PC-9 (cell line): ENCODE results near the gene PTER. TPM values are rescaled to one million over a fixed set of nuclear protein-coding genes. Genes with fewer than 3 reads are reported as not detected.

Experiments
- BruUV-seq: library from RNA; stranded (reverse); fragments of 400-500 nt; replicated peaks from 2 replicates; lab custom pipeline; 2021; lab: Mats Ljungman, UMichigan
- CTCF ChIA-PET: fragments of 300-600 bp; sonication (Branson Sonifier 250); formaldehyde crosslinking; loops from one replicate; lab custom pipeline; 2022; ENCODE audit warnings: antibody characterized with exemption; lab: Charles Lee
- POLR2A ChIA-PET: fragments of 300-600 bp; sonication (Branson Sonifier 250); formaldehyde crosslinking; loops from one replicate; lab custom pipeline; 2022; ENCODE audit warnings: antibody characterized with exemption; ENCODE audit not compliant: unreplicated experiment; lab: Charles Lee
- DNase-seq, 2 experiments: peaks; one replicate each; pipeline versions ENCODE4 v3.0.0 to v3.0.0-alpha.2; 2015 to 2022; ENCODE audit warnings: mixed read lengths in 1 of 2
- H2AFZ ChIP-seq: fragments of 200-600 bp; sonication (generic); 2 replicates; pipeline ENCODE4 v1.8.1; 2017; ENCODE audit warnings: antibody characterized with exemption
- H3F3A ChIP-seq: fragments of 200-600 bp; sonication (generic); 2 replicates; pipeline ENCODE4 v1.8.1; 2017; ENCODE audit warnings: antibody characterized with exemption, mild to moderate bottlenecking, low read depth; ENCODE audit not compliant: insufficient read depth
- H3K27ac ChIP-seq: fragments of 200-600 bp; sonication (generic); 2 replicates; pipeline ENCODE4 v1.6.1; 2016; ENCODE audit warnings: mixed run types
- H3K27me3 ChIP-seq: fragments of 200-600 bp; sonication (generic); 2 replicates; pipeline ENCODE4 v1.6.1; 2016; ENCODE audit warnings: low read depth, mixed run types; ENCODE audit not compliant: insufficient read depth
- H3K36me3 ChIP-seq: fragments of 200-600 bp; sonication (generic); 2 replicates; pipeline ENCODE4 v1.6.1; 2016; ENCODE audit warnings: low read depth, mixed run types
- H3K4me1 ChIP-seq: fragments of 200-600 bp; sonication (generic); replicated peaks from 2 replicates; pipeline ENCODE4 v1.6.1; 2016; ENCODE audit warnings: mixed run types; ENCODE audit not compliant: insufficient read depth
- H3K4me2 ChIP-seq: fragments of 200-600 bp; sonication (generic); 2 replicates; pipeline ENCODE4 v1.6.1; 2017; ENCODE audit warnings: mixed run types
- H3K4me3 ChIP-seq: fragments of 200-600 bp; sonication (generic); 2 replicates; pipeline ENCODE4 v1.6.1; 2016; ENCODE audit warnings: mixed run types
- H3K79me2 ChIP-seq: fragments of 200-600 bp; sonication (generic); 2 replicates; pipeline ENCODE4 v1.6.1; 2017; ENCODE audit warnings: low read depth, mixed run types
- H3K9me2 ChIP-seq: fragments of 200-600 bp; sonication (generic); 2 replicates; pipeline ENCODE4 v1.8.1; 2017; ENCODE audit warnings: mild to moderate bottlenecking; ENCODE audit not compliant: insufficient read depth
- H3K9me3 ChIP-seq: fragments of 200-600 bp; sonication (generic); 2 replicates; pipeline ENCODE4 v1.8.1; 2016; ENCODE audit warnings: low read depth; ENCODE audit not compliant: insufficient read depth
- H4K20me1 ChIP-seq: fragments of 200-600 bp; sonication (generic); 2 replicates; pipeline ENCODE4 v1.8.1; 2017; ENCODE audit not compliant: insufficient read depth
- EZH2 ChIP-seq: fragments of 200-600 bp; sonication (generic); IDR thresholded peaks from 2 replicates; pipeline ENCODE4 v1.8.0; 2017; ENCODE audit warnings: antibody characterized with exemption, low read depth
- intact Hi-C: fragments of 100-400 bp; cut with micrococcal nuclease; formaldehyde crosslinking; loops from one replicate; pipeline ENCODE4 v1.10.0; 2022; ENCODE audit not compliant: unreplicated experiment
- total RNA-seq: library from RNA; stranded (reverse); gene quantifications from 2 replicates; pipeline ENCODE4 v1.2.3, GENCODE V29; 2021
- TF ChIP-seq, protein P1 (sequence below): fragments of 200-600 bp; sonication (generic); conservative IDR thresholded peaks from 2 replicates; pipeline ENCODE4 v1.6.1; 2017; ENCODE audit warnings: mixed run types, antibody characterized with exemption, mild to moderate bottlenecking, moderate library complexity

The PTER gene
- total RNA-seq, 1 experiment from 2014 or later = 36.1 TPM

DNA sequence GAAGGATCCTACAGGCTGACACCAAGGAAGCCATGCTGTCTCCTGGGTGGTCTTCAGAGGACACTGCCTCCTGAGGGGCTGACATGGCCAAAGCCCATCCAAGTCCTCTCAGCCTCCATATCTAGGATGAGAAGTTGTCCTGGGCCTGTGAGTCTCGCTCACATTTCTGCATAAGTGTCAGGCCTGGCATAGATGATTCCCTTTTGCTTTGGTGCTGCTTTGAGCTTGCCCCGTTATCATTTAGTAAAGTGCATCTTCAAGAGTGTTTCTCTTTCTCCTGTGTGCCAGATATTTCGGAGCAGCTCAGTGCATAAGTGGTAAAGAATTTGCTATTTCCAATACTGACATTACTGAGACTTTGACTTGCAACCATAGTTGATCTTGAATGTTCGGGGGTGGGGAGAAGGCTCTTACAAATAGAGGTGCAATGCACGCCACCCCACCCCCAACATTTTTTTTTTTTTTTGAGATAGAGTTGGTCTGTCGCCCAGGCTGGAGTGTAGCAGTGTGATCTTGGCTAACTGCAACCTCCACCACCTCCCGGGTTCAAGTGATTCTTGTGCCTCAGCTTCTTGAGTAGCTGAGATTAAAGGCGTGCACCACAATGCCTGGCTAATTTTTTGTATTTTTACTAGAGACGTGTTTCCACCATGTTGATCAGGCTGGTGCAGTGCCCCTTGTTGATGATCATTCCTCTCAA lies 9.1 kb downstream of the PTER start:
- POLR2A ChIA-PET = no interaction called here
- H3K36me3 ChIP-seq = no peaks in the 10 kb centered on the region
- H3K4me2 ChIP-seq = no peak overlapping the region
- TF ChIP-seq, protein P1, sequence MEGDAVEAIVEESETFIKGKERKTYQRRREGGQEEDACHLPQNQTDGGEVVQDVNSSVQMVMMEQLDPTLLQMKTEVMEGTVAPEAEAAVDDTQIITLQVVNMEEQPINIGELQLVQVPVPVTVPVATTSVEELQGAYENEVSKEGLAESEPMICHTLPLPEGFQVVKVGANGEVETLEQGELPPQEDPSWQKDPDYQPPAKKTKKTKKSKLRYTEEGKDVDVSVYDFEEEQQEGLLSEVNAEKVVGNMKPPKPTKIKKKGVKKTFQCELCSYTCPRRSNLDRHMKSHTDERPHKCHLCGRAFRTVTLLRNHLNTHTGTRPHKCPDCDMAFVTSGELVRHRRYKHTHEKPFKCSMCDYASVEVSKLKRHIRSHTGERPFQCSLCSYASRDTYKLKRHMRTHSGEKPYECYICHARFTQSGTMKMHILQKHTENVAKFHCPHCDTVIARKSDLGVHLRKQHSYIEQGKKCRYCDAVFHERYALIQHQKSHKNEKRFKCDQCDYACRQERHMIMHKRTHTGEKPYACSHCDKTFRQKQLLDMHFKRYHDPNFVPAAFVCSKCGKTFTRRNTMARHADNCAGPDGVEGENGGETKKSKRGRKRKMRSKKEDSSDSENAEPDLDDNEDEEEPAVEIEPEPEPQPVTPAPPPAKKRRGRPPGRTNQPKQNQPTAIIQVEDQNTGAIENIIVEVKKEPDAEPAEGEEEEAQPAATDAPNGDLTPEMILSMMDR = no peak
- TF ChIP-seq EZH2 = no peak
- no TSS peak for BruUV-seq
- H3K79me2 ChIP-seq = peaks cover 29% of the 10 kb centered on the region
- H4K20me1 ChIP-seq = no peaks in the 10 kb centered on the region; the same call in 1 of the 2 replicates
- intact Hi-C loops = no loop called here
- H3K27ac ChIP-seq = no peak overlapping the region
- H3F3A ChIP-seq = peaks cover 11% of the 10 kb centered on the region
- H3K4me3 ChIP-seq = no peak overlapping the region
- H3K27me3 ChIP-seq = no peaks in the 10 kb centered on the region
- H2AFZ ChIP-seq = no peak overlapping the region
- CTCF ChIA-PET = no interaction called here
- peaks cover 12% of the 10 kb centered on the region for H3K4me1 ChIP-seq
- H3K9me3 ChIP-seq = no peaks in the 10 kb centered on the region
- no peaks in the 10 kb centered on the region for H3K9me2 ChIP-seq
- DNase-seq = no peak

DNA sequence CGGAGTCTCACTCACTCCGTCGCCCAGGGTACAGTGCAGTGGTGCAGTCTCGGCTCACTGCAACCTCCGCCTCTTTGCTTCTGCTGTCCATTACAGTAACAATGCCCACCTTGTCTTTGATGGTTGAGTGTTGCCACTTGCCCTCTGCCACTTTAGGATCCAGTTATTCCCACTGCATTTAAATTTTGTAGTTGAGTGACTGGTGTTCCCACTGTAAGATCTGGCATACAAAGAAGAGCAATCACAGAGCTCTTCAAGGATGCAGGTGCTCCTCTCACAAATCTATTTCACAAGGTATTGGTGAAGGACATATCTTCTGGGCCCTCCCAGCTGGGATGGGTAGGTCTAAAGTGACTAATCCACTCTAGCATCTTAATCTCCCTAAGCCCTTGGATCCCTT lies 12.6 kb downstream of the PTER start:
- no peaks in the 10 kb centered on the region for H3F3A ChIP-seq
- H3K9me3 ChIP-seq = no peaks in the 10 kb centered on the region
- no peaks in the 10 kb centered on the region for H3K36me3 ChIP-seq
- no peak overlapping the region for H2AFZ ChIP-seq
- intact Hi-C loops = no loop called here
- no peak overlapping the region for H3K4me2 ChIP-seq
- no peak overlapping the region for H3K27ac ChIP-seq
- DNase-seq = no peak
- H3K79me2 ChIP-seq = peaks cover 5% of the 10 kb centered on the region
- no TSS peak for BruUV-seq
- no peak for TF ChIP-seq EZH2
- TF ChIP-seq, protein P1 = no peak
- H3K4me3 ChIP-seq = no peak overlapping the region
- H3K27me3 ChIP-seq = no peaks in the 10 kb centered on the region
- no peaks in the 10 kb centered on the region; the same call in 1 of the 2 replicates for H4K20me1 ChIP-seq
- no peaks in the 10 kb centered on the region for H3K4me1 ChIP-seq
- POLR2A ChIA-PET = interaction anchor here (0.6 kb wide), 1 partner anchor 56 kb away, joined by 5 read pairs; no protein-coding TSS in a partner anchor
- no peaks in the 10 kb centered on the region for H3K9me2 ChIP-seq
- CTCF ChIA-PET = no interaction called here

DNA sequence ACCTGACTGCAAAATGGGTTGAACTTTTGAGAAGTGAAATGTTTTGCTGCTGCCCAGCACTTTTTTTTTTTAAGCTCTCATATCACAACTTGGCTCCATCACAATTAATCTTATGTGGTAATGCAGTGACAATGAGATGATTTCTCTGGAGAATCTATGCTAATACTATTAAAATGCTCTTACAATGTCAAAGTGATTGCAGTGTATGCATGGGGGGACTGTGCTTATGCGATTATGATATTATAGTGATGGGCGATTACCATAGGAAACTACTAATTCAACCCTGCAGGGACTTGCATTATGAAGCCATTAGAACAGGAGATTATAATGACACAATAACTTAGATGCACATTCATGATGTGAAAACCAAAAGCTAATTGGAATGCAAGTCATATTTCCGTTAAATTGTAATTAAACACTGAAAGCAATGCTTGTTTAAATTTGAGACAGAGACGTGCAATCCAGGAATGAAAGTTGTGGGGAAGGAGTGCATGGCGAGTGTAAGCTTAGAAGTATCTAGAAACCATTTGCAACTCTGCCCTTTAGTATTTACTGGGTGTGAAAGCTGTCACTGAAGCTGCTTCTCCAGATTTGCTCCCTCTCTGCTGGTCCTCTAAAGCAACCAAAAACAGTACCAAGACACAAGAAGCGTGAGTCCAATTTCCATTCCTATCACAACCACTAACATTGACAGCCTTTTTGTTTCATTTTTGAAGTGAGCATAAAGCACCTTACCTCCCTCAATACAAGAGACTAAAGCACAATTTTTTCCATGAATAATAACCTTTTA lies 21.6 kb downstream of the PTER start:
- H3K27me3 ChIP-seq = no peaks in the 10 kb centered on the region
- no peaks in the 10 kb centered on the region for H4K20me1 ChIP-seq
- H3K4me1 ChIP-seq = no peaks in the 10 kb centered on the region
- no peak overlapping the region for H3K27ac ChIP-seq
- no peaks in the 10 kb centered on the region for H3K79me2 ChIP-seq
- no peak overlapping the region for H3K4me2 ChIP-seq
- no peak overlapping the region for H3K4me3 ChIP-seq
- no peak overlapping the region for H2AFZ ChIP-seq
- intact Hi-C loops = no loop called here
- ChIA-PET CTCF (no interaction called here), POLR2A (no interaction called here)
- TF ChIP-seq, protein P1 = no peak
- TF ChIP-seq EZH2 = no peak
- H3K9me2 ChIP-seq = no peaks in the 10 kb centered on the region
- no peak for DNase-seq
- H3K36me3 ChIP-seq = no peaks in the 10 kb centered on the region
- BruUV-seq = no TSS peak
- H3F3A ChIP-seq = no peaks in the 10 kb centered on the region
- H3K9me3 ChIP-seq = no peaks in the 10 kb centered on the region
